Nephron progenitor cell (in vitro differentiated cells): ENCODE measurements around the gene NAT10.

Experiments used
- DNase-seq: peaks from one replicate; pipeline ENCODE4 v3.0.0; 2021
- H3K27ac Mint-ChIP-seq: 2 replicates; pipeline ENCODE4 v1.8.0; 2021; ENCODE audit warnings: mild to moderate bottlenecking, moderate library complexity, mixed read lengths
- H3K27me3 Mint-ChIP-seq: 2 replicates; pipeline ENCODE4 v1.8.0; 2021; ENCODE audit warnings: mild to moderate bottlenecking, low read depth, mixed read lengths; ENCODE audit not compliant: poor library complexity
- H3K36me3 Mint-ChIP-seq: 2 replicates; pipeline ENCODE4 v1.8.0; 2021; ENCODE audit warnings: low read depth, mixed read lengths
- H3K4me1 Mint-ChIP-seq: 2 replicates; pipeline ENCODE4 v1.8.0; 2021; ENCODE audit warnings: mixed read lengths
- H3K4me3 Mint-ChIP-seq: 2 replicates; pipeline ENCODE4 v1.8.0; 2021; ENCODE audit warnings: mild to moderate bottlenecking, moderate library complexity, mixed read lengths
- H3K9me3 Mint-ChIP-seq: 2 replicates; pipeline ENCODE4 v1.8.0; 2021; ENCODE audit warnings: mild to moderate bottlenecking, moderate library complexity, mixed read lengths
- TF ChIP-seq, protein P1 (sequence below): fragments of 200-600 bp; sonication (generic); IDR thresholded peaks from 2 replicates; pipeline ENCODE4 v1.5.0; 2021; ENCODE audit warnings: antibody characterized with exemption

Gene NAT10

DNA sequence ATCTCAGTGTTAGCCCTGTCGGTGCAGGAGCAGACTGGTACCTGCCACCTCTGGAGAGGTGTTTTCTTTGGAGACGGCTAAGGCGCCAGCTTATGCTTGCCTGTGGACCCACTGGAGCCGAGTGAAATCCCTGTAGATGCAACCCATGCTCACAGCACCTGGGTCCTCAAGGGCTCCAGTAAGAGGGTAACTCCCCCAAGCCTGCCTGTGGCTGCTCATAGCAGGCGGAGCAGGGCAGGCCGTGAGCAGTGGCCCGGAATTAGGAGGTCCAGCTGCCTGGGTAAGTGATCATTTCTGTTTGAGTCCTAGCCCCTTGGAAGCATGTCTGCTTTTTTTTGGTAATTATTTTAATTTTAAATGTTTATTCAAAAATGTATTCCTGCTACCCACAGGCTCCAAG lies 43.8 kb downstream of the NAT10 start:
- H3K9me3 Mint-ChIP-seq, result no peaks in the 10 kb centered on the region
- DNase-seq, result no peak
- TF ChIP-seq, protein P1, sequence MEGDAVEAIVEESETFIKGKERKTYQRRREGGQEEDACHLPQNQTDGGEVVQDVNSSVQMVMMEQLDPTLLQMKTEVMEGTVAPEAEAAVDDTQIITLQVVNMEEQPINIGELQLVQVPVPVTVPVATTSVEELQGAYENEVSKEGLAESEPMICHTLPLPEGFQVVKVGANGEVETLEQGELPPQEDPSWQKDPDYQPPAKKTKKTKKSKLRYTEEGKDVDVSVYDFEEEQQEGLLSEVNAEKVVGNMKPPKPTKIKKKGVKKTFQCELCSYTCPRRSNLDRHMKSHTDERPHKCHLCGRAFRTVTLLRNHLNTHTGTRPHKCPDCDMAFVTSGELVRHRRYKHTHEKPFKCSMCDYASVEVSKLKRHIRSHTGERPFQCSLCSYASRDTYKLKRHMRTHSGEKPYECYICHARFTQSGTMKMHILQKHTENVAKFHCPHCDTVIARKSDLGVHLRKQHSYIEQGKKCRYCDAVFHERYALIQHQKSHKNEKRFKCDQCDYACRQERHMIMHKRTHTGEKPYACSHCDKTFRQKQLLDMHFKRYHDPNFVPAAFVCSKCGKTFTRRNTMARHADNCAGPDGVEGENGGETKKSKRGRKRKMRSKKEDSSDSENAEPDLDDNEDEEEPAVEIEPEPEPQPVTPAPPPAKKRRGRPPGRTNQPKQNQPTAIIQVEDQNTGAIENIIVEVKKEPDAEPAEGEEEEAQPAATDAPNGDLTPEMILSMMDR, result no peak
- H3K27me3 Mint-ChIP-seq, result no peaks in the 10 kb centered on the region
- no peak overlapping the region for H3K4me3 Mint-ChIP-seq
- H3K4me1 Mint-ChIP-seq, result peaks cover 30% of the 10 kb centered on the region
- H3K36me3 Mint-ChIP-seq, result peaks cover 37% of the 10 kb centered on the region
- peak overlapping the region; percentile 90 for H3K27ac Mint-ChIP-seq

GRCh38 chr11:34149786-34150185 lies 44.4 kb downstream of the NAT10 start:
- Mint-ChIP-seq H3K9me3 (no peaks in the 10 kb centered on the region), H3K36me3 (peaks cover 34% of the 10 kb centered on the region), H3K4me3 (no peak overlapping the region), H3K27me3 (no peaks in the 10 kb centered on the region), H3K4me1 (peaks cover 30% of the 10 kb centered on the region), H3K27ac (peak overlapping the region; percentile 89)
- DNase-seq, result peak; percentile 55
- TF ChIP-seq, protein P1, result peak; percentile 46

DNA sequence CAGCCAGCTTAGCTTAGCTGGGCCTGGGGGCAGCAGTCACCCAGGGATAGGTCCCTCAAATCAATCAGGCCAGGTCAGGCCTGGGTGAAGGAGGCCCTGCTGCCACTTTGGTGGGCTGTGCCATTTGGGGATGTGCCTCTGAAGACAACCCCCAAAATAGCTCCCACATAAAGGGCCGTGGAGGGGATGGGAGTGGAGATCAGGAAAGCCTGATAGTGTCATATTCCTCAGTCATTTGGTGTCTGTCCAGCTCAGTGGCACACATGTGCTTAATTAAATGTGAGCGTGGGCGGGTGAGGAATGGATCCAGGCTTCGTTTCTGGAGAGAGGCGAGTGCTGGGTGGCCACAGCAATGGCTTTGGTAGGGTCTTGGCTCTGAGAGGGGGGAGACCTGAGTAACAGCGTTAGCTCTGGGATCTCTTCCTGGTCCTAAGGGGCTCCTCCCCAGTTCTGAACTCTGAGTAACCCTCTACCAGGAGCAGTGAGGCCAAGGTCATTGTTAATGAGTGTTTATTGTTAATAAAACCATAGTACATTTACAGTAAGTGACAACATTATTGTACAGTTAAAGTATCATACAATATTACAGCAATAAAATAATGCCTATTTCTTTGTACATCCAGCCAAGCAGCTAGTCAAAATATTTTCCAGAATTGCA lies 45.2 kb downstream of the NAT10 start:
- no peak for DNase-seq
- Mint-ChIP-seq H3K36me3 (peaks cover 25% of the 10 kb centered on the region), H3K4me3 (no peak overlapping the region), H3K27ac (no peak overlapping the region), H3K4me1 (peaks cover 30% of the 10 kb centered on the region), H3K9me3 (no peaks in the 10 kb centered on the region), H3K27me3 (no peaks in the 10 kb centered on the region)
- TF ChIP-seq, protein P1, result no peak

GRCh38 chr11:34151166-34151565 lies 45.7 kb downstream of the NAT10 start:
- TF ChIP-seq, protein P1, result no peak
- no peaks in the 10 kb centered on the region for H3K27me3 Mint-ChIP-seq
- no peak overlapping the region for H3K4me3 Mint-ChIP-seq
- no peak for DNase-seq
- peaks cover 20% of the 10 kb centered on the region for H3K36me3 Mint-ChIP-seq
- H3K9me3 Mint-ChIP-seq, result no peaks in the 10 kb centered on the region
- peaks cover 30% of the 10 kb centered on the region for H3K4me1 Mint-ChIP-seq
- H3K27ac Mint-ChIP-seq, result no peak overlapping the region

- no peak overlapping the region for H3K27ac Mint-ChIP-seq
- H3K36me3 Mint-ChIP-seq, result peaks cover 11% of the 10 kb centered on the region
- DNase-seq, result no peak
- H3K9me3 Mint-ChIP-seq, result no peaks in the 10 kb centered on the region
- H3K4me1 Mint-ChIP-seq, result peaks cover 30% of the 10 kb centered on the region
- H3K4me3 Mint-ChIP-seq, result no peak overlapping the region
- TF ChIP-seq, protein P1, result no peak
- no peaks in the 10 kb centered on the region for H3K27me3 Mint-ChIP-seq
Observed at GRCh38 chr11:34151916-34152845, 46.8 kb downstream of the NAT10 start.
